DMS53 treated with DMSO at 0.1 percent for 48 hours (cell line): ENCODE data around the gene LAPTM4A.

Experiments
- DNase-seq: peaks from one replicate; lab custom pipeline; 2025; ENCODE audit not compliant: unreplicated experiment; lab: John Stamatoyannopoulos, UW

Gene LAPTM4A

DNA sequence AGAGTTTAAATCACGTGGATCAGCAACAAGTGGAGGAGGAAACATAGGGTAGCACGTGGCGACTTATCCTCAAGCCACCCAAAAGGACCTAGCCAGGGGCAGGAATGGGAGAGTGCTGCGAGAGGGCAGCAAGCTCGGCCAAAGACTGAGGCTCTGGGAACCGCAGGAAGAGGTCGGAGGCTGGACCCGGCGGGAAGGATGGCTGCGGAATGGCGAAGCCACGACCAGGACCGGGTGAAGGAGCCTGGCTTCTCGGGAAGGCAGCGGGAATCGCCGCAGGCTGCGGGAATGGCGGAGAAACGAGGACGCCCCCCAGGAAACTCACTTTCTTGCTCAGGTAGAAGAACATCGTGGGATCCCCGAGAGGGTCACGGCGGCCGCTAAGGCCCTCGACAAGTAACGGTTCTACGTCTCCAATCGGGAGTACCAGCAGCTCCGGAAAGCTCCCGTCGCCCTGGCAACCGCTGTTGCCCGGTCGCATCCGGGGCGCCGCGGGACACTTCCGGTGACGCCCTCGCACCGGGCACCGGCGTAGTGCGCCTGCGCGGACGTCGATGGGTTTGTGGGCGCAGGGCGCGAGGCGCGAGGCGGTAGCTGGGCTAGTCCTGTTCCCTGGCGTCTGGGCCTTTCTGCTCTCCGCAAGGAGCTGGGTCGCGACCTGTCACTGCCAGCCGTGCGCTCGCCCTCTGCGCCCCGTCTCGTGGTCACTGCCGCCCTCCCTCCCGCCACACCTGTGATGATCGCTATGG, 61.6 kb downstream of the LAPTM4A start, which contains the start of gene WDR35:
WDR35 (minus strand) TSS at position 439 of the 749 bp plus-strand sequence; CDS start at position 349, 90 bp downstream.
- DNase-seq: peak; percentile 77

DNA sequence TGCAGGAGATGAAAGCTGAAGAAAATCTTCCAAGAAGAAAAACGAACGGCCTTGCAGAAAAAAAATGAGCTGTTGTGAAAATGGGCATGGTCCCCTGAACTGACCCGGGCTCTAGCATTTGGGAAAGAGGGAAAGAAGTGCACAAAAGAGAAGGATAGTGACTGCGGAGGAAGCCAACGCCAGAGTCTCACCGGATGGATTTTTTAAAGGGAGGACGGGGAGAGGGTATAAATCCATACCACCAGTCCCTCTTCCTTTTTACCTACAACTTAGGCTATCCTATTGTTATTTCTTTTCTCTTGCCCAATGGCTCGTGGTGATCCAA, 62.1 kb downstream of the LAPTM4A start:
- no peak for DNase-seq

DNA sequence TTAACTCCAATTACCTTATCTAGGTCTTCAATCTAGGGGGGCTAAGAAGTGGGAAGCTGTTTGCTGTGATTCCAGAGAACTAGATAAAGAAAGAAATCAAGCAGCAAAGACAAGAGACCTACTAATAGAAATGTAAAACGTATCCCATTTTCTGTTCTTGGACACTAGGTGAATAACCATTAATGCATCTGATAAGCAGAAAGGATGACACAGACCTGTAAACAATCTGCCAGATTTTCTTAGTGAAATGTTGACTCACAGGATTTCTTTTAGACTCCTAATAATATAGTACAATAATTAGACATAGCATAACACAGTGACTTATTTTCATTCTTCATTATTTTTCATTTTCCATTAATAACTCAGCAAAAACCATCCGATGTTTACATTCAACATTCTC, 62.8 kb downstream of the LAPTM4A start:
- DNase-seq: no peak

DNA sequence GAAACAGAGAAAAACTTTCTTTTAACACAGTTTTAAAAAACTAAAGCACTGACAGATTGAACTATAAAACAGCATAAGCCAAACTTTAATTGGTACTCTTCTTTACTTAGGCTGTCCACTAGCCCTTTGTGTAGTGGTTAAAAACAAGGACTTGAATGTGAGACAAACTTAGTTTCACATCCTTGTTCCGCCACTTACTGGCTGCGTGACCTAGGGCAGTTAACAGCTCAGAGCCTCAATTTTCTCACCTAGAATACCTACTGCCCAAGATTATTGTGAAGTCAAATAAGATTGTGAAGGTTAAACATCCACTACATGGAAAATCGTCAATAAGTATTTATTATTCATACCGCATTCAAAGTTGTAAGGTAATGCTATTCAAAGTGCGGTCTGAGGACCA, 63.5 kb downstream of the LAPTM4A start:
- no peak for DNase-seq
